OCI-LY7 (cell line): ENCODE measurements around the gene CPS1. TPM values are rescaled to one million over a fixed set of nuclear protein-coding genes. Genes with fewer than 3 reads are reported as not detected.

Source experiments
- BruUV-seq: library from RNA; stranded (reverse); fragments of 400-500 nt; replicated peaks from 2 replicates; lab custom pipeline; 2021; lab: Mats Ljungman, UMichigan
- CTCF ChIA-PET: fragments of 300-600 bp; sonication (Branson Sonifier 250); formaldehyde crosslinking; loops from one replicate; lab custom pipeline; 2022; ENCODE audit warnings: antibody characterized with exemption; ENCODE audit not compliant: unreplicated experiment; lab: Charles Lee
- POLR2A ChIA-PET: fragments of 300-600 bp; sonication (Branson Sonifier 250); formaldehyde crosslinking; loops from one replicate; lab custom pipeline; 2022; ENCODE audit warnings: antibody characterized with exemption; lab: Charles Lee
- DNase-seq: peaks from one replicate; pipeline ENCODE4 v3.0.0-alpha.2; 2015; ENCODE audit warnings: low spot score
- H2AFZ ChIP-seq: fragments of 200-600 bp; sonication (generic), shearing (Covaris generic); 2 replicates; pipeline ENCODE4 v1.6.1; 2014; ENCODE audit warnings: mild to moderate bottlenecking, antibody characterized with exemption, low read length, moderate library complexity
- H3K27ac ChIP-seq: fragments of 200-600 bp; sonication (generic); 2 replicates; pipeline ENCODE4 v1.5.1; 2014; ENCODE audit warnings: mixed run types, low read depth, mild to moderate bottlenecking, moderate library complexity, low read length, inconsistent platforms; ENCODE audit not compliant: poor library complexity, severe bottlenecking
- H3K36me3 ChIP-seq: fragments of 200-600 bp; sonication (generic); 2 replicates; pipeline ENCODE4 v1.6.1; 2014; ENCODE audit warnings: mild to moderate bottlenecking, antibody characterized with exemption, low read length, moderate library complexity, mixed read lengths; ENCODE audit not compliant: insufficient read depth
- H3K4me1 ChIP-seq: fragments of 200-600 bp; sonication (generic); 2 replicates; pipeline ENCODE4 v1.5.1; 2014; ENCODE audit warnings: mild to moderate bottlenecking, low read length; ENCODE audit not compliant: insufficient read depth, poor library complexity, severe bottlenecking
- H3K4me2 ChIP-seq: fragments of 200-600 bp; sonication (generic); 2 replicates; pipeline ENCODE4 v1.6.1; 2014; ENCODE audit warnings: mild to moderate bottlenecking, low read length
- H3K4me3 ChIP-seq: fragments of 200-600 bp; sonication (generic); 2 replicates; pipeline ENCODE4 v1.5.1; 2014; ENCODE audit warnings: mild to moderate bottlenecking, low read depth, low read length; ENCODE audit not compliant: poor library complexity, severe bottlenecking
- H3K79me2 ChIP-seq: fragments of 200-600 bp; sonication (generic); 2 replicates; pipeline ENCODE4 v1.6.1; 2016; ENCODE audit warnings: low read depth, mild to moderate bottlenecking, low read length, moderate library complexity, mixed read lengths; ENCODE audit not compliant: insufficient read depth
- H3K9me2 ChIP-seq: fragments of 200-600 bp; sonication (generic); 2 replicates; pipeline ENCODE4 v1.6.1; 2016; ENCODE audit warnings: mild to moderate bottlenecking, low read length, mixed read lengths; ENCODE audit not compliant: insufficient read depth
- H3K9me3 ChIP-seq: fragments of 200-600 bp; sonication (generic); 2 replicates; pipeline ENCODE4 v1.6.1; 2014; ENCODE audit warnings: mild to moderate bottlenecking, mixed run types, low read length, mixed read lengths
- H4K20me1 ChIP-seq: fragments of 200-600 bp; sonication (generic); 2 replicates; pipeline ENCODE4 v1.6.1; 2014; ENCODE audit warnings: mild to moderate bottlenecking, antibody characterized with exemption, low read length, moderate library complexity, mixed read lengths; ENCODE audit not compliant: insufficient read depth
- CTCF ChIP-seq: fragments of 200-600 bp; sonication (generic); conservative IDR thresholded peaks from 2 replicates; pipeline ENCODE4 v1.5.1; 2014; ENCODE audit warnings: mild to moderate bottlenecking, antibody characterized with exemption, low read length, moderate library complexity, mixed read lengths
- EZH2phosphoT487 ChIP-seq: fragments of 200-600 bp; sonication (generic); IDR thresholded peaks from 2 replicates; pipeline ENCODE4 v1.6.1; 2018; ENCODE audit warnings: low read depth, borderline replicate concordance, mild to moderate bottlenecking, mixed run types, antibody characterized with exemption, low read length, moderate library complexity, mixed read lengths
- intact Hi-C: fragments of 100-400 bp; cut with micrococcal nuclease; formaldehyde crosslinking; loops from one replicate; pipeline ENCODE4 v1.10.0; 2022; ENCODE audit not compliant: unreplicated experiment
- total RNA-seq, 2 experiments: library from RNA; depleted of rRNA in 1 of 2; stranded (reverse); fragments of >200 nt in 1 of 2; shearing (Covaris generic) in 1 of 2; gene quantifications; 2 replicates each; pipeline ENCODE4 v1.2.3, GENCODE V29; 2014 to 2022

CPS1 gene
- total RNA-seq, 2 experiments from 2014 or later = 0.06 to 0.27 TPM

- intact Hi-C loops = no loop called here
- no TSS peak for BruUV-seq
Observed at GRCh38 chr2:210660751-210661150, 104.4 kb downstream of the CPS1 start.

GRCh38 chr2:210662560-210662959 is 106.2 kb downstream of the CPS1 start:
- ChIA-PET POLR2A (interaction anchor here (0.7 to 1.0 kb wide), 2 partner anchors 10 to 24 kb away, joined by 3 to 5 read pairs; no protein-coding TSS in a partner anchor), CTCF (no interaction called here)
- intact Hi-C loops = no loop called here
- H3K9me2 ChIP-seq = no peaks in the 10 kb centered on the region
- H3K9me3 ChIP-seq = no peaks in the 10 kb centered on the region
- TF ChIP-seq CTCF (no peak), EZH2phosphoT487 (no peak)
- H3K4me1 ChIP-seq = no peaks in the 10 kb centered on the region
- no peak overlapping the region for H3K27ac ChIP-seq
- no TSS peak for BruUV-seq
- H3K4me2 ChIP-seq = no peak overlapping the region
- DNase-seq = no peak
- no peak overlapping the region for H3K4me3 ChIP-seq
- no peaks in the 10 kb centered on the region for H3K79me2 ChIP-seq
- H2AFZ ChIP-seq = no peak overlapping the region
- no peaks in the 10 kb centered on the region for H4K20me1 ChIP-seq
- no peaks in the 10 kb centered on the region for H3K36me3 ChIP-seq

More at GRCh38 chr2:210660751-210661150, 104.4 kb downstream of the CPS1 start:
- Histone ChIP-seq H3K4me2 (no peak overlapping the region), H3K36me3 (no peaks in the 10 kb centered on the region), H3K79me2 (no peaks in the 10 kb centered on the region), H2AFZ (no peak overlapping the region), H3K9me3 (no peaks in the 10 kb centered on the region), H4K20me1 (no peaks in the 10 kb centered on the region), H3K9me2 (no peaks in the 10 kb centered on the region), H3K27ac (no peak overlapping the region), H3K4me3 (no peak overlapping the region), H3K4me1 (no peaks in the 10 kb centered on the region)
- POLR2A ChIA-PET = interaction anchor here (1.1 kb wide), 1 partner anchor 71 kb away, joined by 4 read pairs; no protein-coding TSS in a partner anchor
- DNase-seq = no peak
- TF ChIP-seq CTCF (no peak), EZH2phosphoT487 (no peak)
- CTCF ChIA-PET = no interaction called here

- H3K4me3 ChIP-seq = no peak overlapping the region
- intact Hi-C loops = no loop called here
- ChIA-PET POLR2A (interaction anchor here (1.0 kb wide), 1 partner anchor 9 kb away, joined by 5 read pairs; no protein-coding TSS in a partner anchor), CTCF (no interaction called here)
- no peak for DNase-seq
- H3K9me3 ChIP-seq = no peaks in the 10 kb centered on the region
- no peaks in the 10 kb centered on the region for H4K20me1 ChIP-seq
- H3K4me2 ChIP-seq = no peak overlapping the region
- TF ChIP-seq EZH2phosphoT487 = no peak
- TF ChIP-seq CTCF = peak; percentile 34; the same call in 1 of the 2 replicates
- no peaks in the 10 kb centered on the region for H3K36me3 ChIP-seq
- H3K27ac ChIP-seq = no peak overlapping the region
- no peaks in the 10 kb centered on the region for H3K4me1 ChIP-seq
- no TSS peak for BruUV-seq
- H3K9me2 ChIP-seq = no peaks in the 10 kb centered on the region
- H2AFZ ChIP-seq = no peak overlapping the region
- H3K79me2 ChIP-seq = no peaks in the 10 kb centered on the region
Observed at GRCh38 chr2:210663631-210664089, 107.3 kb downstream of the CPS1 start.
